Epithelial cell of esophagus (primary cell): ENCODE results near the gene USP9X.
A peak's percentile ranks its signal among the peaks of the same experiment; 100 is the strongest.
"Not testable (repeated sequence)": the region's sequence is repeated elsewhere in the genome, so short reads cannot be mapped to it uniquely, and the experiment has no call there.

Source experiments
- DNase-seq: peaks from one replicate; pipeline ENCODE4 v3.0.0; 2010; ENCODE audit warnings: low read depth
- H3K4me3 ChIP-seq: 2 replicates; pipeline ENCODE4 v1.5.1; 2011; ENCODE audit warnings: mild to moderate bottlenecking, low read length, control low read depth
- TF ChIP-seq, protein P1 (sequence below): IDR thresholded peaks from 2 replicates; pipeline ENCODE4 v1.5.1; 2011; ENCODE audit warnings: low read depth, mild to moderate bottlenecking, low read length, control low read depth, inconsistent platforms; ENCODE audit not compliant: insufficient read depth; ENCODE audit errors: missing control alignments

Gene USP9X

DNA sequence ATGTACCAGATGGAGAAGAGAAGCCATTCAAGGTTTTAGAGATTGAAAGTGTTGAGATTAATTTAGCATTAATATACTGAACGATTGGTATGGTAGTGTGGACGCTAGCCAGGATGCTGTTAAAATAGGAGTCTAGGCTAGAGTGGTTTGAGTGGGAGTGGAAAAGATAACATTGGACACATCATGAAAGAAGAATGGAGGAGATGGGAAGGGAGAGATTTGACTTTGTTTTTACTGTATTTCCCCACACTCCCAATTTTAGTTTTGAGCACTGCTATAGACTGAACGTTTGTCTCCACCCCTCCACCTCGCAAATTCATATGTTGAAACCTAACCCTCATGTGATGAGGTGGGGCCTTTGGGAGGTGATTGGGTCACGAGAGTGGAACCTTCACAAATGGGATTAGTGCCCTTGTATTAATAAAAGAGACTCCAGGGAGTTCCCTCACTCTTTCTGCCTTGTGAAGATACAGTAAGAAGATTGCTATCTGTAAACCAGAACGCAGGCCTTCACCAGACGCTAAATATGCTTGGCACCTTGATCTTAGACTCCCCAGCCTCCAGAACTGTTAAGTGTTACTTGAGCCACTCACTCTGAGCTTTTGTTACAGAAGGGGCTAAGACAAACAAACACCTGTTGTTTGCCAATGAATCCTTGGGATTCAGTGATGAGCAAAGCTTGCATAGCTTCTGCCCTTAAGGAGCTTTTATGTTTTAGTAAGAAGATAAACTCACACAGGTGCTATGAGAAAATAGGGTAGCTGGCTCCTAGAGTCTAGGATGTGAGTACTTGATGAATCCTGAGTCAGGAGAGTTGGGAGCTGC lies 25.8 kb downstream of the USP9X start:
- DNase-seq, result no peak

DNA sequence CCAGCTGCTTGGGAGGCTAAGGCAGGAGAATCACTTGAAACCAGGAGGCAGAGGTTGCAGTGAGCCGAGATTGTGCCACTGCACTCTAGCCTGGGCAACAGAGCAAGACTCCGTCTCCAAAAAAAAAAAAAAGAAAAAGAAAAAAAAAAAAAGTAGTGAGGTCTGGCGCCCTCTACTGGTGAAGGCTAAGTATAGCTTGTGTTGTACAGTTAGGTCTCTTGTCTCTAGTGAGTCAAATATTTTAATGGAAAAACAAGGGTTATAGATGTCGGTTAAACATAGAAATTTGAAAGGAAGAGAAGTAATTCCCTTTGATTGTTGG lies 29.8 kb downstream of the USP9X start:
- TF ChIP-seq, protein P1, sequence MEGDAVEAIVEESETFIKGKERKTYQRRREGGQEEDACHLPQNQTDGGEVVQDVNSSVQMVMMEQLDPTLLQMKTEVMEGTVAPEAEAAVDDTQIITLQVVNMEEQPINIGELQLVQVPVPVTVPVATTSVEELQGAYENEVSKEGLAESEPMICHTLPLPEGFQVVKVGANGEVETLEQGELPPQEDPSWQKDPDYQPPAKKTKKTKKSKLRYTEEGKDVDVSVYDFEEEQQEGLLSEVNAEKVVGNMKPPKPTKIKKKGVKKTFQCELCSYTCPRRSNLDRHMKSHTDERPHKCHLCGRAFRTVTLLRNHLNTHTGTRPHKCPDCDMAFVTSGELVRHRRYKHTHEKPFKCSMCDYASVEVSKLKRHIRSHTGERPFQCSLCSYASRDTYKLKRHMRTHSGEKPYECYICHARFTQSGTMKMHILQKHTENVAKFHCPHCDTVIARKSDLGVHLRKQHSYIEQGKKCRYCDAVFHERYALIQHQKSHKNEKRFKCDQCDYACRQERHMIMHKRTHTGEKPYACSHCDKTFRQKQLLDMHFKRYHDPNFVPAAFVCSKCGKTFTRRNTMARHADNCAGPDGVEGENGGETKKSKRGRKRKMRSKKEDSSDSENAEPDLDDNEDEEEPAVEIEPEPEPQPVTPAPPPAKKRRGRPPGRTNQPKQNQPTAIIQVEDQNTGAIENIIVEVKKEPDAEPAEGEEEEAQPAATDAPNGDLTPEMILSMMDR, result peak; percentile 47
- H3K4me3 ChIP-seq, result not testable (repeated sequence)
- DNase-seq, result peak; percentile 33

More for the DNA sequence above, 25.8 kb downstream of the USP9X start:
- TF ChIP-seq, protein P1, result no peak
- H3K4me3 ChIP-seq, result no peak overlapping the region

DNA sequence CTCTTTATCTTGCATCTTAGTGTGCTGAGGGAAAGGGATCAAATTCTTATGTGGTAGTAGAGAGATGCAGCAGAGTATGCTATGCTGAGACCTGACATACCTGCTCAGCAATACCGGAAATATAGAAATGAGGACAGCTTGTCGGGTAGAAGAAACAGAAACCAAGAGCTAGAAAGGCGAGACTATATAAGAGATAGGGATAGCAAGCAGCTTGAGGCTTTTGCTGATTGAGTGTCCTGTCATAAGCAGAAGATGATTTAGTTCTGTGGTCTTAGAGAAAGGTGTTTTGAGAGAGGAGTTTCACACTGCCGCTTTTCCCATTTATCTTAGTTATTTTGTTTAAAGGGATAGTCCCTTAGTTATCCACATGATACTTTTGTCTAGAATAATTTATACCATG lies 31.7 kb downstream of the USP9X start:
- TF ChIP-seq, protein P1, result no peak
- peak; percentile 18 for DNase-seq
- H3K4me3 ChIP-seq, result no peak overlapping the region

DNA sequence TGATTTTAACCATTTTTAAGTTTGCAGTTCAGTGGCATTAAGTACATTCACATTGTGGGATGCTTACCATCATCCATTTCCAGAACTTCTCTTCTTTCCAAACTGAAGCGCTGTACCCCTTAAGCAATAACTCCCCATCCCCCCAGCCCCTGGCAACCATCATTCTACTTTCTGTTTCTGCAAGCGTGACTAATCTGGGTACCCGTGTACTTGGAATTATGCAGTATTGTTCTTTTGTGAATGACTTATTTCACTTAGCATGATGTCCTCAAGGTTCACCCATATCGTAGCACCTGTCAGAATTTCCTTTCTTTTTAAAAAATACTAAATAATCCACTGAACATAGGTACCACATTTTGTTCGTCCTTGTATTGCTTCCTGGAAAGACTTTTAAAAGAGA lies 32.9 kb downstream of the USP9X start:
- no peak overlapping the region for H3K4me3 ChIP-seq
- TF ChIP-seq, protein P1, result no peak
- no peak for DNase-seq

DNA sequence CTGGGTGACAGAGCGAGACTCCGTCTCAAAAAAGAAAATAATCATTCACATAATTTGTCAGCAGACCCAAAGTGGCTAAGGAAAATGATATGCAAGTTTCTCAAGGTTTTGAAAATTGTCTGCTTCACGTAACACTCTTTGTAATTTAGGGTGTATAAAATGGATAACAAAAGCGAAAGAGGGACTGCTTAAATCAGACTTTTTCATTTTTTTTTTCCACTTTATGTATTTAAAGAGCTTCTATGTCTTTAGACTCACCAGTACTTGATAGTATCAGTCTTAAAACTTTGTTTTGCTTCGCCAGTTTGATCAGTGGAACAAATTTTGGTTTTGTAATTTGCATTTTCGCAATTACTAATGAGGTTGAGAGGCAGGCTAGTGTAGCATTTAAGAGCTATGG lies 34.6 kb downstream of the USP9X start:
- TF ChIP-seq, protein P1, result no peak
- no peak overlapping the region for H3K4me3 ChIP-seq
- no peak for DNase-seq

DNA sequence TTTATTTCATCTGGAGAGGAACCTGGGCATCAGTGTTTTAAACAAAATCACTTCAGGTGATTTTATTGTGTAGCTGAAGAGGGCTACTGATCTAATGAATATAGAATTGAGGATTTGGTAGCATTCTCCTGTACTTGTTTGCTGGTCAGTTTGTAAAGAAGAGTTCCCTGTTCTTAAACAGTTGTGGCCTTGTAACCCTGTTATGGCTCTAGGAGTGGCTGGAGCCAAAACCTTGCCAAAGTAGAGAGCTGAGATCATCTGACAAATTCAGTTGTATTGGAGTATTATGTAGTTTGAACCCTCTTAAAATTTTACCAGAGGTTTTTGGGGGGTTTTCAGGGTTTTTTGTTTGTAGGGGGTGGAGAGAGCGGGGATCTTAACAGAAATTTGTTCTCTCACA lies 36.5 kb downstream of the USP9X start:
- TF ChIP-seq, protein P1, result no peak
- H3K4me3 ChIP-seq, result no peak overlapping the region
- DNase-seq, result no peak

DNA sequence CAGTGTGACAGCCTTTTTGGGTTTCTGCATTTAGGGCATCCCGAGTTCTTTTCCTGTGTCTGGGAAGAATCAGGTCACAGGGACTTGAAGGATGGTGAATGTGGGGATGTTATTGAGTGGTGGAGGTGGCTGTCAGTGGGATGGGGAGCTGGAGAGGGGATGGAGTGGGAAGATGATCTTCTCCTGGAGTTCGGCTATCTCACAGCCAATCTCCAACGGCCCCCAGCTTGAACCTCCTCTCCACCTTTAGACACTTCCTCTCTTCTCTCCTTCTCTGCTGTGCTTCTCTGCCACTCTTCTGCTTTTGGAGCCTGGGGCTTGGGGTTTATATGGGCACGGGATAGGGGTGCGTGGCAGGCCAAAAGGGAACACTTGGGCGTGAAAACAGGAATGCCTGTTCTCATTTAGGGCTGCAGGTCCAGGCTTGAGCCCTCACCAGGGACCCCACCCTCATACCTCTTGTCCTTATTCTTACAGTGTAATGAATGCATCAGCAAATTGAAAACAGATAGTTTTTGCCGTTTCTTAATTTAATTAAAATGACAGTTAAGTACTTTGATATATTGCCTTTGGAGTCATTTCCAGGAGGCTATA lies 37.5 kb downstream of the USP9X start:
- TF ChIP-seq, protein P1, result no peak
- peak; percentile 14 for DNase-seq
- H3K4me3 ChIP-seq, result no peak overlapping the region
